Peyer's patch (tissue), 4 donors: ENCODE data around the gene MATN3.

Experiments
- POLR2A ChIP-seq, 2 donors: fragments of 450-650 bp; IDR thresholded peaks; one replicate each; pipeline ENCODE4 v1.5.1; 2017; ENCODE audit warnings: antibody characterized with exemption in 2 of 2, mild to moderate bottlenecking in 2 of 2, moderate library complexity in 2 of 2
- TF ChIP-seq, protein P1 (sequence below), 6 experiments: fragments of 450-650 bp in 4 of 6; fragments of 200-600 bp in 2 of 6; sonication (generic) in 1 of 6; IDR thresholded peaks; one replicate each; pipeline ENCODE4 v1.5.1; 2017 to 2019; ENCODE audit warnings: antibody characterized with exemption in 6 of 6, mild to moderate bottlenecking in 3 of 6, moderate library complexity in 1 of 6

DNA sequence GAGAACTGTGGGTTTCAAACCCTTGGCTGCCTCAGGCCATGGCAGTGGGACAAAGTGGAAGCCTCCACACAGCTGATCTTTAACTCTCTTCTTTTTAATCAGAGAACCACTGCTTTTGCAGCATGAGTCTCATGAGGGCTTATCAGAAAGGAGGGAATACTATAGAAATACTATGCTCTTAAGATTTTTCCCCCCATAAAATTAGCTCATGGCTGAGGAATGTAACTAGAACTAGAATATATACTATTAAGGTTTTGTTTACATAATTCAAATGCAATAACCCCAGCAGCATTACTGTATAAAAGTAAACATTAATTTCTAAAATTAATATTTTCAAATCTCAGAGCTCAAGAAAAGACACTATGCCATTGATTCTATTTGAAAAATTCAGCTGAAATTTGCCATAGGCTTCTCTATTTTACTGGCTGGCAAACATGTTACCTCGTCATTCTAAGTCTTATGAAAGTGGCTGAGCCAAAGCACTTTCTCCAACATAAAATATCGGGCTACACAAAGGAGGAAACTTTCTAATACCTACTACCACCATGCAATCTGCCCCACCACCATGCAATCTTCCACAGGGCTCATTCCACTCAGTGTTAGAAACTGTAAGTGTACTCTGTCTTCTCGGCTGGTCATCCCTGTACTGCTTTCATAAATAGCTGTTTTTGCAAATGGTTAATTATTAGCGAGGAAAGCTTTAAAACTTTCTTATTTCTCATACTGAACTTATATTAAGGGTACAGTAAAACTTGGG, 65.1 kb downstream of the MATN3 start:
- TF ChIP-seq, protein P1, sequence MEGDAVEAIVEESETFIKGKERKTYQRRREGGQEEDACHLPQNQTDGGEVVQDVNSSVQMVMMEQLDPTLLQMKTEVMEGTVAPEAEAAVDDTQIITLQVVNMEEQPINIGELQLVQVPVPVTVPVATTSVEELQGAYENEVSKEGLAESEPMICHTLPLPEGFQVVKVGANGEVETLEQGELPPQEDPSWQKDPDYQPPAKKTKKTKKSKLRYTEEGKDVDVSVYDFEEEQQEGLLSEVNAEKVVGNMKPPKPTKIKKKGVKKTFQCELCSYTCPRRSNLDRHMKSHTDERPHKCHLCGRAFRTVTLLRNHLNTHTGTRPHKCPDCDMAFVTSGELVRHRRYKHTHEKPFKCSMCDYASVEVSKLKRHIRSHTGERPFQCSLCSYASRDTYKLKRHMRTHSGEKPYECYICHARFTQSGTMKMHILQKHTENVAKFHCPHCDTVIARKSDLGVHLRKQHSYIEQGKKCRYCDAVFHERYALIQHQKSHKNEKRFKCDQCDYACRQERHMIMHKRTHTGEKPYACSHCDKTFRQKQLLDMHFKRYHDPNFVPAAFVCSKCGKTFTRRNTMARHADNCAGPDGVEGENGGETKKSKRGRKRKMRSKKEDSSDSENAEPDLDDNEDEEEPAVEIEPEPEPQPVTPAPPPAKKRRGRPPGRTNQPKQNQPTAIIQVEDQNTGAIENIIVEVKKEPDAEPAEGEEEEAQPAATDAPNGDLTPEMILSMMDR (IDR thresholded peaks at IDR 0.05) = no peak
- TF ChIP-seq POLR2A (IDR thresholded peaks at IDR 0.05) = no peak
